CD4-positive, alpha-beta memory T cell (primary cell): ENCODE results near the gene C1QTNF3. TPM values are rescaled to one million over a fixed set of nuclear protein-coding genes. Genes with fewer than 3 reads are reported as not detected.

Experiments used
- CTCF ChIA-PET: fragments of 350-600 bp; sonication (Branson Sonifier 250); formaldehyde crosslinking; loops from one replicate; lab custom pipeline; 2021; ENCODE audit warnings: inconsistent platforms; ENCODE audit not compliant: partially characterized antibody; lab: Charles Lee
- POLR2A ChIA-PET: fragments of 350-600 bp; sonication (Branson Sonifier 250); formaldehyde crosslinking; loops from one replicate; lab custom pipeline; 2021; ENCODE audit not compliant: partially characterized antibody; lab: Charles Lee
- DNase-seq, 5 donors: peaks; one replicate each; pipeline versions ENCODE4 v3.0.0 to v3.0.0-alpha.2; 2020 to 2022; ENCODE audit warnings: mixed read lengths in 1 of 5
- H3K27ac ChIP-seq: one replicate; pipeline ENCODE4 v1.7.0; 2013; ENCODE audit warnings: low read depth, low read length
- H3K27me3 ChIP-seq: 2 replicates; pipeline ENCODE4 v1.7.0; 2013; ENCODE audit warnings: mild to moderate bottlenecking, low read length, moderate library complexity; ENCODE audit not compliant: insufficient read depth
- H3K36me3 ChIP-seq: 2 replicates; pipeline ENCODE4 v1.7.0; 2013; ENCODE audit warnings: mild to moderate bottlenecking, low read length, moderate library complexity; ENCODE audit not compliant: insufficient read depth
- H3K4me1 ChIP-seq: 2 replicates; pipeline ENCODE4 v1.7.0; 2013; ENCODE audit warnings: mild to moderate bottlenecking, low read length, moderate library complexity; ENCODE audit not compliant: insufficient read depth
- H3K4me3 ChIP-seq, 2 donors: one replicate each; pipeline ENCODE4 v1.7.0; 2013; ENCODE audit warnings: low read length in 2 of 2, mild to moderate bottlenecking in 1 of 2
- H3K9me3 ChIP-seq, 2 donors: one replicate each; pipeline ENCODE4 v1.7.0; 2013; ENCODE audit warnings: low read length in 2 of 2, control low read depth in 1 of 2; ENCODE audit not compliant: control insufficient read depth in 1 of 2
- H3K27ac Mint-ChIP-seq, 7 donors: one replicate each; pipeline ENCODE4 v1.8.0; 2020 to 2021; ENCODE audit warnings: mixed read lengths in 7 of 7, mild to moderate bottlenecking in 6 of 7, inconsistent platforms in 3 of 7, moderate library complexity in 3 of 7
- H3K27me3 Mint-ChIP-seq, 2 donors: one replicate each; pipeline ENCODE4 v1.8.0; 2020 to 2021; ENCODE audit warnings: mixed read lengths in 2 of 2
- H3K36me3 Mint-ChIP-seq, 2 donors: one replicate each; pipeline ENCODE4 v1.8.0; 2020 to 2021; ENCODE audit warnings: mixed read lengths in 2 of 2, inconsistent platforms in 1 of 2, mild to moderate bottlenecking in 1 of 2
- H3K4me1 Mint-ChIP-seq, 4 donors: one replicate each; pipeline ENCODE4 v1.8.0; 2020 to 2021; ENCODE audit warnings: mixed read lengths in 4 of 4, mild to moderate bottlenecking in 1 of 4
- H3K4me3 Mint-ChIP-seq, 8 donors: one replicate each; pipeline ENCODE4 v1.8.0; 2020 to 2021; ENCODE audit warnings: mixed read lengths in 8 of 8, mild to moderate bottlenecking in 7 of 8, moderate library complexity in 6 of 8, inconsistent platforms in 3 of 8
- H3K9me3 Mint-ChIP-seq, 8 donors: one replicate each; pipeline ENCODE4 v1.8.0; 2020 to 2021; ENCODE audit warnings: mixed read lengths in 8 of 8, mild to moderate bottlenecking in 5 of 8, inconsistent platforms in 3 of 8, moderate library complexity in 1 of 8
- intact Hi-C: fragments of 100-400 bp; cut with micrococcal nuclease; formaldehyde crosslinking; loops from one replicate; pipeline ENCODE4 v1.15.1; 2023
- polyA plus RNA-seq, 2 donors: library from polyadenylated mRNA; unstranded; fragments of 300-500 nt; fragmentation: Illumina TruSeq; gene quantifications; one replicate each; pipeline ENCODE4 v1.2.3, GENCODE V29; 2021
- total RNA-seq, 2 experiments: library from RNA; stranded (reverse); gene quantifications; one replicate each; pipeline ENCODE4 v1.2.3, GENCODE V29; 2021

C1QTNF3 gene
- total and polyA plus RNA-seq, 4 experiments from 2014 or later = 0.53 to 7.2 (median 7.0) TPM; not detected in 1

DNA sequence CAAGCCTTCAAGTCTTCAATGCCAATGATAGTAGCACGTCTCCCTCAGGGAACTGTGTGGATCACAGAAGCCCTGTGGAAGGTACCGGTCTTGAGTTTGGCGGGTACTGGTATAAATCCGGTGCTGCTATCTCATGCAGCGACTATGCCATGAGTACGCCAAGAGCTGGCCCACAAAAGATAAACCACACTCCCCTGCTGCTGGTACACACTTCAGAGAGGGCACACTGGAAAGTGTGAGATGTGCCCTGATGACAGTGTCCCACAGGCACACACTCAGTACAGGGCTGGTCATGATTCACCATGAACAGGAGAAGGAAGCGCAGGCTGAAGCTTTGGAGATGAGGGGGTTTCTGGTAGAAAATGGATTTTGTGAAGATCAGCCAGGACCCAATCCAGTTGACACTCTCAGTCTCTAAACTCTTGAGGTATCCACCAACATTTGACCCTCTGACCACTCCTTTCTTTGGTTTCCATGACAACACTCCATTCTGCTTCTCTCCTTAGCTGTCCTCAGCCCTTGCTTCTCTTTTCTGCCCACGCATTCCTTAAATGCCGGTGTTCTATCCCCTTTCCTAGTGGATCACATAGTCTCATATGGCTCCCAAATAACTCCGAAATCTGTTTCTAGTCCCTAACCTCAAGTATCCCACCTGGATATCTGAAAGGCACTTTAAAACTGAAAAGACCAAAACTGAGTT lies 40.2 kb downstream of the C1QTNF3 start:
- Mint-ChIP-seq H3K4me3 (no peak overlapping the region), H3K9me3 (no peaks in the 10 kb centered on the region), H3K36me3 (peaks cover 15 to 36% of the 10 kb centered on the region in 2 donors), H3K27me3 (no peaks in the 10 kb centered on the region), H3K4me1 (peaks cover 7 to 9% (median 9%) of the 10 kb centered on the region in 4 donors), H3K27ac (peak overlapping the region in 1 of 7 donors; percentile 85)
- Histone ChIP-seq H3K9me3 (no peaks in the 10 kb centered on the region), H3K27me3 (no peaks in the 10 kb centered on the region), H3K4me1 (peaks cover 9% of the 10 kb centered on the region), H3K36me3 (no peaks in the 10 kb centered on the region), H3K27ac (no peak overlapping the region), H3K4me3 (no peak overlapping the region)
- intact Hi-C loops = no loop called here
- DNase-seq = no peak
- ChIA-PET CTCF (no interaction called here), POLR2A (no interaction called here)

DNA sequence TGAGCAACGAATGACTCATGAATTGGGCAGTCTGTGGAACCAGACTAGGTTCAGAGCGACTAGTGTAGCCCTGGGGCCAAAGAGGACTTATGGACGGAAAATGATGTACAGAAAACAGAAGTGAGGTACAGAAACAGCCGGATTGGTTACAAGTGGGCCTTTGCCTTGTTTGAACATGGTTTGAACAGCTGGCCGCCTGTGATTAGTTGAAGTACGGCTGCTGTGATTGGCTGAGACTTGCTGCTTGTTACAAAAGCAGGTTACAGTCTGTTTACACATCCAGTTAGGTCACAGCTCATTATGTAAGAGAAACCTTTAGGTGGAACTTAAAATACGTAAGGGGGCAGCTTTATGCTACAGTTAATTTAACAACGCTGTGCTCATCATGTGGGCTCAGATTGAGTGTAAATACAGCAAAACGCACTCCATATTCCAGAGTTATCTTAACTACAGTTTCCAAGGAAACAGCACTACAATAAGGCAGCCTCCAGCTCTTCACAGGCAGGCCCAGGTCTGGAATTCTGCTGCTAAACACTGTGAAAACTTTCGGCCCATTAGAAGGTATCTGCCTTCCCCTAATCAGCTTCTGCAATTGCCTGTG lies 41.7 kb downstream of the C1QTNF3 start:
- H3K36me3 ChIP-seq = no peaks in the 10 kb centered on the region
- H3K27me3 ChIP-seq = no peaks in the 10 kb centered on the region
- no peak overlapping the region for H3K4me3 Mint-ChIP-seq
- no peaks in the 10 kb centered on the region for H3K9me3 Mint-ChIP-seq
- POLR2A ChIA-PET = no interaction called here
- no peaks in the 10 kb centered on the region for H3K9me3 ChIP-seq
- H3K4me1 ChIP-seq = no peaks in the 10 kb centered on the region
- CTCF ChIA-PET = no interaction called here
- peak overlapping the region in 2 of 7 donors; percentile 1 to 9 for H3K27ac Mint-ChIP-seq
- no peak for DNase-seq
- intact Hi-C loops = no loop called here
- H3K27ac ChIP-seq = no peak overlapping the region
- H3K4me1 Mint-ChIP-seq = peaks cover 3 to 6% (median 6%) of the 10 kb centered on the region in 4 donors
- no peak overlapping the region for H3K4me3 ChIP-seq
- peaks cover 20 to 37% of the 10 kb centered on the region in 2 donors for H3K36me3 Mint-ChIP-seq
- H3K27me3 Mint-ChIP-seq = no peaks in the 10 kb centered on the region

DNA sequence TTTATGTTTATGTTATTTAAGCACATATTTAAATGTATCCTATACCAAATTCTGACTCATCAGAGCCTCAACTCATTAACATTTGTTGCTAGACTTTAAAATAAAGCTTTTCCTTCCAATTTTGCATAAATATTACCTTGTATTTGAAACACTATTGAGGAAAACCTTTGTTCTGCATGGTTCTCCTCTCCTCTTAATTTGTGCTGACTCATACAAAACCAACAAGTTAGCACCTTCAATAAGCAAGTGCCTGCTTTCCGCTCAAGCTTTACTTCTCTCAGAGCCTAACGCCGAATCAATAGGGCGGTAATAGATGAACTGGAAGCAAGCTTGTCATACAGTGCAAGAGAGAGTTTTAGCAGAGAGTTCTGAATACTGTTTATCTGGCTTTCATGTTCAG lies 43.0 kb downstream of the C1QTNF3 start:
- no peak overlapping the region for H3K27ac ChIP-seq
- intact Hi-C loops = no loop called here
- H3K27me3 Mint-ChIP-seq = no peaks in the 10 kb centered on the region
- H3K4me1 Mint-ChIP-seq = peaks cover 3 to 6% (median 5%) of the 10 kb centered on the region in 4 donors
- H3K4me3 Mint-ChIP-seq = no peak overlapping the region
- H3K36me3 Mint-ChIP-seq = peaks cover 20 to 38% of the 10 kb centered on the region in 2 donors
- H3K9me3 Mint-ChIP-seq = no peaks in the 10 kb centered on the region
- DNase-seq = no peak
- CTCF ChIA-PET = interaction anchor here (2.9 kb wide), 1 partner anchor 20 kb away, joined by 6 read pairs; no protein-coding TSS in a partner anchor
- no peak overlapping the region for H3K27ac Mint-ChIP-seq
- H3K4me1 ChIP-seq = no peaks in the 10 kb centered on the region
- H3K4me3 ChIP-seq = no peak overlapping the region
- no peaks in the 10 kb centered on the region for H3K27me3 ChIP-seq
- H3K9me3 ChIP-seq = no peaks in the 10 kb centered on the region
- H3K36me3 ChIP-seq = no peaks in the 10 kb centered on the region
- POLR2A ChIA-PET = no interaction called here

DNA sequence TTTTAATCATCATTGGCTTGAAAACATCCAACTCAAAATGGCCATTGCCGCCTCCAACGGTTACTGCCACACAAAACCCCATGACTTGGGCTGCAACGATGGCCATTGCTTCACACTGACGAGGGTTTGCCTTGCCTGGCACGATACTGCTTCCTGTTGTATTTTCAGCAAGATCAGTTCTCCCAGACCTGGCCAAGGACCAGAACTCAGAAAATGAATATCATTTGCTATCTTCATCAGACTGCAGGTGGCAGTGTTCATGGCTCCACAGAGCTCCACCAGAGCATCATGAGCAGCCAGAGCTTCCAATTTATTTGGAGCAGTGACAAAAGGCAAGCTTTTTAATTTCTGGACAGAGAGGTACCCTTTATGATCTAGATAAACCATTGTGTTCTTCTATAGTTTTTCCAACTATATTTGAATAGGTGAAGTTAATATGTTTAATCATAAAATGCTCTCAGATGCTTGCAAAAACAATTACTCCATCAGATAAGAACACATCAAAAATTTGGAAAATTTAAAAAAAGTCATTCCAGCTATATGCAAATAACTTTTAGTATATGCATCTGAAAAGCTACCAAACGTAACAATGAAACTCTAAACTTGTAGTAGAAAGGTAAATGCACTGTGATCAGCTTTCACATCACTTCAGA lies 45.6 kb downstream of the C1QTNF3 start:
- intact Hi-C loops = loop anchor here (1.0 kb wide), 1 partner anchor 468 kb away; no protein-coding TSS in a partner anchor
- CTCF ChIA-PET = interaction anchor here (0.7 to 4.3 kb wide), 16 partner anchors 9 to 561 kb away, joined by 3 to 31 read pairs (median 4); partner anchors contain the start of gene AMACR
- Mint-ChIP-seq H3K4me3 (no peak overlapping the region), H3K9me3 (no peaks in the 10 kb centered on the region), H3K27ac (peak overlapping the region in 2 of 7 donors; percentile 19 to 37), H3K36me3 (peaks cover 16 to 26% of the 10 kb centered on the region in 2 donors), H3K4me1 (peaks cover 3 to 7% (median 6%) of the 10 kb centered on the region in 4 donors), H3K27me3 (no peaks in the 10 kb centered on the region)
- Histone ChIP-seq H3K36me3 (no peaks in the 10 kb centered on the region), H3K27me3 (no peaks in the 10 kb centered on the region), H3K4me1 (no peaks in the 10 kb centered on the region), H3K27ac (no peak overlapping the region), H3K4me3 (no peak overlapping the region), H3K9me3 (no peaks in the 10 kb centered on the region)
- POLR2A ChIA-PET = interaction anchor here (1.3 to 1.6 kb wide), 2 partner anchors 9 to 11 kb away, joined by 3 to 10 read pairs; partner anchors contain the start of gene AMACR
- DNase-seq = peak; percentile 28 to 36 (median 33)

DNA sequence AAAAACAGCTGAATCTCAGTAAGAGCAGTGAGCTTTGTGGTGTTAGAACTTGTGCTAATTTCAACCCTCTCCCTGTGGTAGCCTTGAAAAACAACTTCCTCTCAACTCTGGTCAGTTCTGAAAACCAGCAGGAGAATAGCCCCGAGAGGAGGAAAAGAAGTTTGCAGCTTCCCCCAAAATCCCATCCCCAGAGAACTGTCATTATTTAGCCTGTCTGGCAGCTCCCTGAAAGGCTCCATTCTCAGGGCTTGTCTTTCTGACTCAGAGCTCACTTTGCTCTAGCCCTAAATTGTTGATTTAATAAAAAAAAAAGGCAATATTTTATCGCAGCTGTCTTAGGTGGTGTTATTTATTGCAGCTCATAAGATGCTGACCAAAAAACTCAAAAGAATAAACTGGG lies 47.1 kb downstream of the C1QTNF3 start:
- CTCF ChIA-PET = interaction anchor here (0.6 to 4.3 kb wide), 9 partner anchors 12 to 700 kb away, joined by 3 to 31 read pairs (median 4); partner anchors contain the start of genes AMACR and SLC45A2

GRCh38 chr5:33994845-33995244 lies 48.2 kb downstream of the C1QTNF3 start:
- intact Hi-C loops = no loop called here
- Histone ChIP-seq H3K36me3 (no peaks in the 10 kb centered on the region), H3K9me3 (no peaks in the 10 kb centered on the region), H3K27ac (no peak overlapping the region), H3K4me3 (no peak overlapping the region), H3K4me1 (no peaks in the 10 kb centered on the region), H3K27me3 (no peaks in the 10 kb centered on the region)
- no peak for DNase-seq
- H3K27me3 Mint-ChIP-seq = no peaks in the 10 kb centered on the region
- peak overlapping the region in 1 of 7 donors; percentile 60 for H3K27ac Mint-ChIP-seq
- ChIA-PET POLR2A (no interaction called here), CTCF (no interaction called here)
- no peaks in the 10 kb centered on the region for H3K9me3 Mint-ChIP-seq
- H3K4me1 Mint-ChIP-seq = peaks cover 3 to 6% (median 6%) of the 10 kb centered on the region in 4 donors
- peaks cover 21 to 29% of the 10 kb centered on the region in 2 donors for H3K36me3 Mint-ChIP-seq
- no peak overlapping the region for H3K4me3 Mint-ChIP-seq

More for the DNA sequence above, 47.1 kb downstream of the C1QTNF3 start:
- Mint-ChIP-seq H3K9me3 (no peaks in the 10 kb centered on the region), H3K27me3 (no peaks in the 10 kb centered on the region), H3K4me1 (peaks cover 3 to 6% (median 6%) of the 10 kb centered on the region in 4 donors), H3K27ac (no peak overlapping the region), H3K4me3 (no peak overlapping the region), H3K36me3 (peaks cover 16 to 29% of the 10 kb centered on the region in 2 donors)
- Histone ChIP-seq H3K4me3 (no peak overlapping the region), H3K27me3 (no peaks in the 10 kb centered on the region), H3K27ac (no peak overlapping the region), H3K4me1 (no peaks in the 10 kb centered on the region), H3K9me3 (no peaks in the 10 kb centered on the region), H3K36me3 (no peaks in the 10 kb centered on the region)
- POLR2A ChIA-PET = interaction anchor here (0.9 kb wide), 1 partner anchor 9 kb away, joined by 3 read pairs; no protein-coding TSS in a partner anchor
- no peak for DNase-seq
- intact Hi-C loops = no loop called here

GRCh38 chr5:33992864-33993263 lies 50.1 kb downstream of the C1QTNF3 start:
- peak overlapping the region in 3 of 7 donors; percentile 1 to 70 (median 62) for H3K27ac Mint-ChIP-seq
- H3K9me3 Mint-ChIP-seq = no peaks in the 10 kb centered on the region
- no peak overlapping the region for H3K4me3 Mint-ChIP-seq
- DNase-seq = no peak
- no peaks in the 10 kb centered on the region for H3K4me1 ChIP-seq
- H3K4me3 ChIP-seq = no peak overlapping the region
- POLR2A ChIA-PET = no interaction called here
- peaks cover 10% of the 10 kb centered on the region for H3K36me3 ChIP-seq
- CTCF ChIA-PET = no interaction called here
- intact Hi-C loops = no loop called here
- peaks cover 35 to 37% of the 10 kb centered on the region in 2 donors for H3K36me3 Mint-ChIP-seq
- no peaks in the 10 kb centered on the region for H3K27me3 ChIP-seq
- H3K27me3 Mint-ChIP-seq = no peaks in the 10 kb centered on the region
- no peaks in the 10 kb centered on the region for H3K9me3 ChIP-seq
- peaks cover 3 to 6% (median 6%) of the 10 kb centered on the region in 4 donors for H3K4me1 Mint-ChIP-seq
- no peak overlapping the region for H3K27ac ChIP-seq
